GM10847 (cell line): ENCODE data around the gene MTUS2.

Source experiments
- POLR2A ChIP-seq: IDR thresholded peaks from 2 replicates; pipeline ENCODE4 v1.6.1; 2011; ENCODE audit not compliant: insufficient read length; ENCODE audit errors: extremely low read depth

The MTUS2 gene

GRCh38 chr13:29529754-29530153 is 709.6 kb downstream of the MTUS2 start:
- TF ChIP-seq POLR2A, result no peak

- TF ChIP-seq POLR2A, result no peak
Observed at GRCh38 chr13:29530901-29531300, 710.8 kb downstream of the MTUS2 start.

- no peak for TF ChIP-seq POLR2A
Observed at GRCh38 chr13:29532116-29532515, 712.0 kb downstream of the MTUS2 start.

- TF ChIP-seq POLR2A, result no peak
Observed at GRCh38 chr13:29532821-29533220, 712.7 kb downstream of the MTUS2 start.

GRCh38 chr13:29534083-29534482 is 713.9 kb downstream of the MTUS2 start:
- TF ChIP-seq POLR2A, result no peak

- TF ChIP-seq POLR2A, result no peak
Observed at GRCh38 chr13:29535663-29536655, 715.8 kb downstream of the MTUS2 start.

- no peak for TF ChIP-seq POLR2A
Observed at GRCh38 chr13:29536853-29537252, 716.7 kb downstream of the MTUS2 start.

- TF ChIP-seq POLR2A, result no peak
Observed at GRCh38 chr13:29537736-29538651, 717.9 kb downstream of the MTUS2 start.

GRCh38 chr13:29538652-29539040 is 718.5 kb downstream of the MTUS2 start:
- no peak for TF ChIP-seq POLR2A

- no peak for TF ChIP-seq POLR2A
Observed at GRCh38 chr13:29539856-29540255, 719.7 kb downstream of the MTUS2 start.

GRCh38 chr13:29540334-29540733 is 720.2 kb downstream of the MTUS2 start:
- TF ChIP-seq POLR2A, result no peak

GRCh38 chr13:29540799-29541198 is 720.7 kb downstream of the MTUS2 start:
- no peak for TF ChIP-seq POLR2A

- TF ChIP-seq POLR2A, result no peak
Observed at GRCh38 chr13:29541400-29541799, 721.3 kb downstream of the MTUS2 start.

GRCh38 chr13:29542381-29542780 is 722.2 kb downstream of the MTUS2 start:
- TF ChIP-seq POLR2A, result no peak

- TF ChIP-seq POLR2A, result no peak
Observed at GRCh38 chr13:29543230-29544215, 723.4 kb downstream of the MTUS2 start.

- TF ChIP-seq POLR2A, result no peak
Observed at GRCh38 chr13:29545988-29546387, 725.8 kb downstream of the MTUS2 start.
